ENCODE data around the gene BCHE.

BCHE gene

DNA sequence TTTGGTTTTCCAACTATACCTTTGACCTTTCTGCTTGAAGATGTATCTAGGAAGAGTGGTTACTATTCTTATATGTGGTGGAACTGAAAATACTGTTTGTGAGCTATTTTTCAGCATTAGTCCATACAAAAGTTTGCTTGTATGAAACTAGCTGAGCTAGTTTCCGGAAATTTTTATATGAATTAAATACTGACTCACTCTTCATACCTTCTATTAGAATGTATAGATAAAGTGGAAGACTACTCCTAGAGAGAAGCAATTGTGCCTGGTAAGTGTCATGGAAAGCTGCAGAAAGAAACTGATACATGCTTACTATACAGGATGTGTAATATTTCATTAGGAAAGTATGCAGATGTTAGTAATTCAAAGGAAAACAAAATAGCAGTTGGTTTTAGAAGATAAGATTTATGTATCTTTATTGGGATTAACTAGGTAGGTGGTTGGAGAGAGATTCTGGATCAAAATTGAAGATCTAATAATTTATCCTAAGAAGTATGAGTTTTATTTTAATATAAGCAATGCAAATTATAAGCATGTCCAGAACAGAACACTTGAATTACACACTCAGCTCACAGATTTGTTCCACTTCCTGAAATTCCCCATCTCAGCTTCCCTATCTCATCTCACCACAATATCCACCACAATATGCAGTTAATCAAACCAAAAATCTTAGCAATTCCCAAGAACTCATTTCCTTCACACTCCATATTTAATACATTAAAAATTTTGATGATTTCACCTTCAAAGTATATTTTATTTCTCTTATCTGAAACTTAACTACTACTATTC, 82.8 kb downstream of the BCHE start:
- no peaks in the 10 kb centered on the region for H3K27me3 ChIP-seq (ENCODE audit: low read depth)
- in situ Hi-C loops (cut with MboI; ENCODE audit: low sequenced_read_pairs): no loop called here
- no peaks in the 10 kb centered on the region for H3K36me3 ChIP-seq (replicated peaks)
- no peaks in the 10 kb centered on the region for H3K4me1 ChIP-seq
- DNase-seq (ENCODE audit: low spot score in 2 of 2): no peak
- no peaks in the 10 kb centered on the region for H3K9me3 ChIP-seq
- H3K4me3 ChIP-seq: no peak overlapping the region

DNA sequence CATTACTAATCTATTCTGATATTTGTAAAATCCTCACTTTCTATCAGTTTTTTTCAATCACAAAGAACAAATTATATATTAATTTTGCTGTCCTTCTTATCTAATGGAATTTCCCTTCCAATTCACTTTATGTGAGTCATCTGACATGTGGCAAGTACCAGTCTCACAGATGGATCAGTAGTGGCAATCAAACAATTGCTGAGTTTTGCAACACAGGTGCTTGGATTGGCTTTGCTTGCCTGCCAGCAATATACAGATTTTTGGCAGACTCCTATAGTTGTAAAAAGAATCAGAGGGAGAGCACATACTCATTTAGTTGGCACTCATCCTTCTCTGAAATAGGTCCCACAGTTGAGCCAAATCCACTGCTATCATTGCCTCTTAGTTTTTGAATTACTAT, 83.7 kb downstream of the BCHE start:
- no peaks in the 10 kb centered on the region for H3K36me3 ChIP-seq (replicated peaks)
- no peaks in the 10 kb centered on the region for H3K27me3 ChIP-seq (ENCODE audit: low read depth)
- in situ Hi-C loops (cut with MboI; ENCODE audit: low sequenced_read_pairs): no loop called here
- no peaks in the 10 kb centered on the region for H3K4me1 ChIP-seq
- H3K9me3 ChIP-seq: no peaks in the 10 kb centered on the region
- no peak for DNase-seq (ENCODE audit: low spot score in 2 of 2)
- no peak overlapping the region for H3K4me3 ChIP-seq

DNA sequence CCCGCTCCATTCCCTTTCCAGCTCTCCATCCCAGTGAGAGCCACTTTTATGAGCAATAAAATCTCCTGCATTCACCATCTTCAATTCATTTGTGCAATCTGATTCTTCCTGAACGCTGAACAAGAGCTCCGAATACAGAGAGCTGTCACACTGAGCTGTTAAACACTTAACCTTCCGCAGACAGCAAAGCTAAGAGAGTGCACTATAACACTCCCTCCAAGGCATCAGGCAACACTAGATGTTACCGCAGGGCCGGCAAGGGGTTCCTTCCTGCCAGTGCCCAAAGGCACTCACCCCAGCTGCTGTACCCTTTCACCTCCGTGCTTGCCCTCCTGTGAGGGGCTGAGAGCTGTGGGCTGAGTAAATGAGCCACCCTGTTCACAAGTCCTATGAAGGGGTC, 85.6 kb downstream of the BCHE start:
- Histone ChIP-seq H3K9me3 (no peaks in the 10 kb centered on the region), H3K4me1 (no peaks in the 10 kb centered on the region), H3K36me3 (replicated peaks) (no peaks in the 10 kb centered on the region), H3K4me3 (no peak overlapping the region), H3K27me3 (ENCODE audit: low read depth) (no peaks in the 10 kb centered on the region)
- in situ Hi-C loops (cut with MboI; ENCODE audit: low sequenced_read_pairs): no loop called here
- DNase-seq (ENCODE audit: low spot score in 2 of 2): no peak

DNA sequence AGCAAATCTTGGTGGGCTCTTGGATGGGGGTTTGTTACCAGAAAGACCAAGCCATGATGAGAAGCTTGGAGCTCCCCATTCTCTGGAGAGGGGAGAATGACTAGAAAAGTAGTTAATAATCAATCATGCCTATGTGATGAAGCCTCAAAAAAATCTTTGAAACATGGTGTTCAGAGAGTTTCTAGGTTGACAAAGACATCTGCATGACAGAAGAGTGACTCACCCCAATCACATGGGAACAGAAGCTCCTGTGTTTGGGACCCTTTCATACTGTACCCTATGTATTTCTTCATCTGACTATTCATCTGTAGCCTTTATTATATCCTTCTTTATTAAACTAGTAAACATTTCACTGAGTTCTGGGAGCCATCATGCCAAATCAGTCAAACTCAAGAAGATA, 87.4 kb downstream of the BCHE start:
- no peaks in the 10 kb centered on the region for H3K9me3 ChIP-seq
- H3K36me3 ChIP-seq (replicated peaks): no peaks in the 10 kb centered on the region
- no peaks in the 10 kb centered on the region for H3K27me3 ChIP-seq (ENCODE audit: low read depth)
- in situ Hi-C loops (cut with MboI; ENCODE audit: low sequenced_read_pairs): no loop called here
- H3K4me3 ChIP-seq: no peak overlapping the region
- no peak for DNase-seq (ENCODE audit: low spot score in 2 of 2)
- no peaks in the 10 kb centered on the region for H3K4me1 ChIP-seq

DNA sequence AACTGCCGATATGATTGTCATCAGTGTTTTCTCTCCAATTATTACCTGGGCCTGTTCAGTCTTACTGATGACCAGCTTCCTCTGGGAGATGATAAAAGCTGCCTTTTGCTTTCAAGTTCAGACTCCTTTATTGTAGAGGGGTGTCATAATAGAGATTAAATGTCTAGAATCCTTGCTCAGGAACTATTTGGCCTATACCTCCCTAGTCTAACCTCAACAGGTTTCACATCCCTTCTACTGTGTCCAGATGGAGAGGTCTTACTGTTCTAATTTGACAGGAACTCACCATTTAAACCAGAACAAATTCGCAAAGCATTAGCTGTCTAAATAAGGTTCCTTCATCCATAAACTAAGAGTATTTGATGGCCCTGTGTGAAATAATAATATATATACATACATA, 88.0 kb downstream of the BCHE start:
- Histone ChIP-seq H3K4me3 (no peak overlapping the region), H3K9me3 (no peaks in the 10 kb centered on the region), H3K36me3 (replicated peaks) (no peaks in the 10 kb centered on the region), H3K27me3 (ENCODE audit: low read depth) (no peaks in the 10 kb centered on the region), H3K4me1 (no peaks in the 10 kb centered on the region)
- no peak for DNase-seq (ENCODE audit: low spot score in 2 of 2)
- in situ Hi-C loops (cut with MboI; ENCODE audit: low sequenced_read_pairs): no loop called here

DNA sequence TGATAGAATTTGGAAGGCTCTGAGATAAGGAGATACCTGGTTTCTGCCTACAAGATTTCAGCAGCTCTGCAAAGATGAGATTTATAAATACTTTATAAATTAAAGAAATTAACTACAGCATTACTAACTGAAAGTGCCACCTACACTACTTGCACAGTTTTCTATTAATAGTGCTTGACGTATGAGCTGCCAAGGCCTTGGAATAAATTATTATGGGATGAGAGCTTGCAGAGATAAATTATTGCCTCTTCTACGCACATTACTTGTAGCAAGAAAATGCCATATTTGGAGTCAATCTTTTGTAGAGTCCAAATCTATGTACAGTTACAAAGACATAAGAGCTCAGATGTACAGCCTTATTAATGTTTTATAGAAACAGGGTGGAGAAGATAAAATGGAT, 89.1 kb downstream of the BCHE start:
- H3K36me3 ChIP-seq (replicated peaks): no peaks in the 10 kb centered on the region
- in situ Hi-C loops (cut with MboI; ENCODE audit: low sequenced_read_pairs): no loop called here
- DNase-seq (ENCODE audit: low spot score in 2 of 2): no peak
- H3K27me3 ChIP-seq (ENCODE audit: low read depth): no peaks in the 10 kb centered on the region
- H3K4me1 ChIP-seq: no peaks in the 10 kb centered on the region
- H3K9me3 ChIP-seq: no peaks in the 10 kb centered on the region
- H3K4me3 ChIP-seq: no peak overlapping the region

DNA sequence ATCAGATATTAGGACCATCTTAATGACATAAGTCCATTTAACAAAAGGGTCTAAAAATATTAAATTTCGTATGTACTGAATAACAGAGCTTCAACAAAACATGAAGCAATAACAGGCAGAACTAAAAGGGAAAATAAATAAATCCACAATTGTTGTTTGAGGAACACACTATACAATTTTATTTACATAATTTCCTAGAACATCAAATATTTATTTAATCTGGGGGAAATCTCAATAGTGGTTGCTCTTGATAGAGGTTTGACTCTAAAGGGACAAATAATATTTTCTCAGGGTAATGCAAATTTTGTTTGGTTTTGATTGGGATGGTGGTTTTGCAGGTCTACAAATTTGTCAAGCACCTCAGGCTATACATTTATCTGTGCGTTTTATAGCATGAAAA, 90.3 kb downstream of the BCHE start:
- Histone ChIP-seq H3K9me3 (no peaks in the 10 kb centered on the region), H3K4me1 (no peaks in the 10 kb centered on the region), H3K4me3 (no peak overlapping the region), H3K36me3 (replicated peaks) (no peaks in the 10 kb centered on the region), H3K27me3 (ENCODE audit: low read depth) (no peaks in the 10 kb centered on the region)
- DNase-seq (ENCODE audit: low spot score in 2 of 2): no peak
- in situ Hi-C loops (cut with MboI; ENCODE audit: low sequenced_read_pairs): no loop called here

DNA sequence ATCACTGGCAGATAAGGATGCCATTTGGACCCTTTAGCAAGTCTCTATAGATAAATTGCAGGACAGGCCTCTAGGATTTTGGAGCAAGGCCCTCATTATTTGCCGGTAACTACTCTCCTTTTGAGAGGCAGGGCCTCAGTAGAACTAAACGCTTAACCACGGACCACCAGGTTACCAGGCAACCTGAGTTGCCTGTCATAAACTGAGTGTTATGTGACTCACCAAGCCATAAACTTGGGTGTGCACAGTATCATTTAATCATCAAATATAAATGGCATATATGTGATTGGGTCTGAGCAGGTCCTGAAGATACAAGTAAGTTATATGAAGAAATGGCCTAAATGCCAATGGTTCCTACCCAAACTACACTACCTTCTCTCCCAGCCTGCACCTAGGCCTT, 93.2 kb downstream of the BCHE start:
- no peaks in the 10 kb centered on the region for H3K27me3 ChIP-seq (ENCODE audit: low read depth)
- no peaks in the 10 kb centered on the region for H3K9me3 ChIP-seq
- no peaks in the 10 kb centered on the region for H3K4me1 ChIP-seq
- DNase-seq (ENCODE audit: low spot score in 2 of 2): no peak
- no peaks in the 10 kb centered on the region for H3K36me3 ChIP-seq (replicated peaks)
- H3K4me3 ChIP-seq: no peak overlapping the region
- in situ Hi-C loops (cut with MboI; ENCODE audit: low sequenced_read_pairs): no loop called here

DNA sequence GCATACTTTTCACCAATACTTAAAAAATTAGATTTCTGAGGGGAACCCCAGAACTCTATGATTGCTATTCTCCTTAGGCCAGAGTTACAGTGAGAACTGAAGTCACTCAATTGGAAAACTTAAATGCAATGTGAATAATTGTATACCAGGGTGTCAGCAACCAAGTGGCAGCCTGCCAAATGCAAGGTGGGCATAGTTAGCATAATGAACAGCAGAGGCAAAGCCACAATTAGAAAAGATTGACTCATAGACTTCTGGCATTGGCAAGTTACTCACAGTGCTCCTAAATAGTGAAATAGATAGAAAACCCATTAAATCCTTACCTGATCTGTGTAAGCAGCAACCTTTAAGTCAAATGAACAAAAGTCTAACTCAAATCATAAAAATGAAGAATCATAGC, 94.9 kb downstream of the BCHE start:
- H3K9me3 ChIP-seq: no peaks in the 10 kb centered on the region
- H3K4me3 ChIP-seq: no peak overlapping the region
- in situ Hi-C loops (cut with MboI; ENCODE audit: low sequenced_read_pairs): no loop called here
- no peaks in the 10 kb centered on the region for H3K27me3 ChIP-seq (ENCODE audit: low read depth)
- no peaks in the 10 kb centered on the region for H3K4me1 ChIP-seq
- no peaks in the 10 kb centered on the region for H3K36me3 ChIP-seq (replicated peaks)
- no peak for DNase-seq (ENCODE audit: low spot score in 2 of 2)

DNA sequence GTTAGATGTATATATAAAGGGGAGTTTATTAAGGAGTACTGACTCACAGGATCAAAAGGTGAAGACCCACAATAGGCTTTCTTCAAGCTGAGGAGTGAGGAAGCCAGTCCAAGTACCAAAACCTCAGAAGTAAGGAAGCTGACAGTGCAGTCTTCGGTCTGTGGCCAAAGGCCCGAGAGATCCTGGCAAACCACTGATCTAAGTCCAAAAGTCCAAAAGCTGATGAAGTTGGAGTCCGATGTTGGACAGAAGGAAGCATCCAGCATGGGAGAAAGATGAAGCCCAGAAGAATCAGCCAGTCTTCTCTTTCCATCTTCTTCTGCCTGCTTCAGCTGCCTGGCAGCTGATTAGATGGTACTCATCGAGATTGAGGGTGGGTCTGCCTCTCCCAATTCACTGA, 107.5 kb downstream of the BCHE start:
- Histone ChIP-seq H3K36me3 (replicated peaks) (no peaks in the 10 kb centered on the region), H3K9me3 (no peaks in the 10 kb centered on the region), H3K4me3 (no peak overlapping the region), H3K27me3 (ENCODE audit: low read depth) (no peaks in the 10 kb centered on the region), H3K4me1 (no peaks in the 10 kb centered on the region)
- in situ Hi-C loops (cut with MboI; ENCODE audit: low sequenced_read_pairs): no loop called here
- no peak for DNase-seq (ENCODE audit: low spot score in 2 of 2)

DNA sequence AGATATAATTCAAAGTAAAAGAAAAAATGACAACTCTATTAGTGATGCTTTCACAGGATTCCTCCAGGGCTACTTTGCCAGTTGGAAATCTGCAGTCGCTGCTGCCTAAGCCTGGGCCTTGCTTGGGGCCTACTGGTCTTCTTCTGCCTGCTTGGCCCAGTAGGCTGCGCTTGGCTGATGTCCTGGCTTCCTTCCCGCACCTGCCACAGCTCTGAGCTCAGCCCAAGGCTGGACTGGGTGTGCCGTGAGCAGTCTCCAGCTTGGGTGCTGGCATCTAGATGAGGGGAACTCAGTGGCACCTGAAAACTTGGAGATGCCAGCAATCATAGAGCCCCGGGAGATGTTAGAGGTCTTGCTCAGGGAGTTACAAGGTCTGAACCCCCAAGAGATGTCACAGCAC, 108.3 kb downstream of the BCHE start:
- no peak overlapping the region for H3K4me3 ChIP-seq
- H3K36me3 ChIP-seq (replicated peaks): no peaks in the 10 kb centered on the region
- no peaks in the 10 kb centered on the region for H3K4me1 ChIP-seq
- no peak for DNase-seq (ENCODE audit: low spot score in 2 of 2)
- no peaks in the 10 kb centered on the region for H3K27me3 ChIP-seq (ENCODE audit: low read depth)
- H3K9me3 ChIP-seq: no peaks in the 10 kb centered on the region
- in situ Hi-C loops (cut with MboI; ENCODE audit: low sequenced_read_pairs): no loop called here

DNA sequence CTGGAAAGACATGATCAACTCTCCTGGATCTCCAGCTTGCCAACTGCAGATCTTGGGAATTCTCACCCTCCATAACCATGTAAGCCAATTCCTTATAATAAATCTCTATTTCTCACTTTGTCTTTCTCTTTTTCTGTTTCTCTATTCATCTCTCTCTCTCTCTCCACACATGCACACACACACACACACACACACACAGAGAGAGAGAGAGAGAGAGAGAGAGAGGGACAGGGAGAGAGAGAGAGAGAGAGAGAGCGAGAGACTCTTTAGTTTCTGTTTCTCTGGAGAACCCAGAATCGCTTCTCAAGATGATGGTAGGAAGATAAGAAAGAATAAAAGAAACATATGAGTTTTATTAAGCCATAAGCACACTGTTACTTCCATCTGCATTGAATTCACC, 111.9 kb downstream of the BCHE start:
- no peaks in the 10 kb centered on the region for H3K27me3 ChIP-seq (ENCODE audit: low read depth)
- DNase-seq (ENCODE audit: low spot score in 2 of 2): no peak
- in situ Hi-C loops (cut with MboI; ENCODE audit: low sequenced_read_pairs): no loop called here
- no peak overlapping the region for H3K4me3 ChIP-seq
- H3K9me3 ChIP-seq: no peaks in the 10 kb centered on the region
- peaks cover 5% of the 10 kb centered on the region; the same call in 1 of the 2 replicates for H3K4me1 ChIP-seq
- no peaks in the 10 kb centered on the region for H3K36me3 ChIP-seq (replicated peaks)
